HG03139 (cell line): ENCODE results near the gene OR1M1.

Source experiments
- ATAC-seq: cut with Tn5 transposase; IDR thresholded peaks from one replicate; pipeline ENCODE4 v1.9.1; 2021; ENCODE audit not compliant: unreplicated experiment

OR1M1 gene

GRCh38 chr19:9075064-9075949 is 11.6 kb upstream of the OR1M1 start:
- ATAC-seq = no peak

- no peak for ATAC-seq
Observed at GRCh38 chr19:9076901-9077300, 10.0 kb upstream of the OR1M1 start.

GRCh38 chr19:9078651-9079050 is 8.2 kb upstream of the OR1M1 start:
- no peak for ATAC-seq

- ATAC-seq = no peak
Observed at GRCh38 chr19:9107375-9107774, 20.5 kb downstream of the OR1M1 start, which contains the start of gene OR7G2. Gene OR7G2, minus strand, starts transcription at chr19:9107475. Its CDS starts 4,232 bp downstream, at chr19:9103243.

GRCh38 chr19:9109959-9110358 is 23.1 kb downstream of the OR1M1 start:
- ATAC-seq = no peak

- no peak for ATAC-seq
Observed at GRCh38 chr19:9115307-9115813, 28.5 kb downstream of the OR1M1 start, which contains the start of gene OR7G1. Gene OR7G1, minus strand, starts transcription at chr19:9115763. Its CDS starts 0 bp downstream, at chr19:9115763.

GRCh38 chr19:9116547-9116946 is 29.7 kb downstream of the OR1M1 start:
- no peak for ATAC-seq

GRCh38 chr19:9126900-9127405 is 40.1 kb downstream of the OR1M1 start, which contains the start of gene OR7G3:
Gene OR7G3, minus strand, starts transcription at chr19:9126950. Its CDS starts 0 bp downstream, at chr19:9126950.
- no peak for ATAC-seq

GRCh38 chr19:9128171-9128570 is 41.3 kb downstream of the OR1M1 start:
- no peak for ATAC-seq

- no peak for ATAC-seq
Observed at GRCh38 chr19:9130965-9131364, 44.1 kb downstream of the OR1M1 start.

GRCh38 chr19:9132422-9132821 is 45.6 kb downstream of the OR1M1 start:
- ATAC-seq = no peak

- peak; percentile 12 for ATAC-seq
Observed at GRCh38 chr19:9139609-9140158, 52.8 kb downstream of the OR1M1 start.

GRCh38 chr19:9140159-9140874 is 53.5 kb downstream of the OR1M1 start, which contains the start of gene ZNF317:
Gene ZNF317, plus strand, starts transcription at chr19:9140397. Its CDS starts 15,620 bp downstream, at chr19:9156017.
- peak; percentile 93 for ATAC-seq

GRCh38 chr19:9144920-9145319 is 58.1 kb downstream of the OR1M1 start:
- no peak for ATAC-seq
